ENCODE results near the gene PATZ1.

DNA sequence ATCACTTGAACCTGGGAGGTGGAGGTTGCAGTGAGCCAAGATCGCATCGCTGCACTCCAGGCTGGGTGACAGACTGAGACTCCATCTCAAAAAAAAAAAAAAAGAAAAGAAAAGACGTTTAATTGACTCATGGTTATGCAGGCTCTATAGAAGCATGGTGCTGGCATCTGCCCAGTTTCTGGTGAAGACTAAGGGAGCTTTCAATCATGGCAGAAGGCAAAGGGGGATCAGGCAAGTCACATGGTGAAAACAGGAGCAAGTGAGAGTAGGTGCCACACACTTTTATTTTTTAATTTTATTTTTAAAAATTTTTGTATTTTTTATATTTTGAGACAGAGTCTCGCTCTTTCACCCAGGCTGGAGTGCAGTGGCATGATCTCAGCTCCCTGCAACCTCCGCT lies 8.4 kb upstream of the PATZ1 start:
- TF ChIP-seq, protein P1, sequence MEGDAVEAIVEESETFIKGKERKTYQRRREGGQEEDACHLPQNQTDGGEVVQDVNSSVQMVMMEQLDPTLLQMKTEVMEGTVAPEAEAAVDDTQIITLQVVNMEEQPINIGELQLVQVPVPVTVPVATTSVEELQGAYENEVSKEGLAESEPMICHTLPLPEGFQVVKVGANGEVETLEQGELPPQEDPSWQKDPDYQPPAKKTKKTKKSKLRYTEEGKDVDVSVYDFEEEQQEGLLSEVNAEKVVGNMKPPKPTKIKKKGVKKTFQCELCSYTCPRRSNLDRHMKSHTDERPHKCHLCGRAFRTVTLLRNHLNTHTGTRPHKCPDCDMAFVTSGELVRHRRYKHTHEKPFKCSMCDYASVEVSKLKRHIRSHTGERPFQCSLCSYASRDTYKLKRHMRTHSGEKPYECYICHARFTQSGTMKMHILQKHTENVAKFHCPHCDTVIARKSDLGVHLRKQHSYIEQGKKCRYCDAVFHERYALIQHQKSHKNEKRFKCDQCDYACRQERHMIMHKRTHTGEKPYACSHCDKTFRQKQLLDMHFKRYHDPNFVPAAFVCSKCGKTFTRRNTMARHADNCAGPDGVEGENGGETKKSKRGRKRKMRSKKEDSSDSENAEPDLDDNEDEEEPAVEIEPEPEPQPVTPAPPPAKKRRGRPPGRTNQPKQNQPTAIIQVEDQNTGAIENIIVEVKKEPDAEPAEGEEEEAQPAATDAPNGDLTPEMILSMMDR (IDR thresholded peaks at IDR 0.05; ENCODE audit: borderline replicate concordance, extremely low read depth, low read length, poor library complexity, severe bottlenecking), result no peak
- TF ChIP-seq EZH2 (IDR thresholded peaks at IDR 0.05; ENCODE audit: borderline replicate concordance, low read depth, low read length, severe bottlenecking), result no peak

Measured in DND-41 (cell line).